ENCODE measurements around the gene MAN2A1. TPM values are rescaled to one million over a fixed set of nuclear protein-coding genes. Genes with fewer than 3 reads are reported as not detected.
A peak's percentile ranks its signal among the peaks of the same experiment; 100 is the strongest.

MAN2A1 gene
- total RNA-seq (2014; rRNA removed; shearing (Covaris generic)) (129 and 132 TPM in 2 replicates), polyA plus RNA-seq (2016; fragmentation: Nextera tagmentation; extraction: Ambion mirVana) (28.3 and 32.5 TPM in 2 replicates)
- long read RNA-seq, partial matches to known transcripts: 4 of 9 reads
- long read RNA-seq, other reads (novel, unspliced or antisense): 5 of 9 reads

GRCh38 chr5:109689740-109690241 is at the start of gene MAN2A1:
Gene MAN2A1 (plus strand): TSS chr5:109689927. CDS start chr5:109690418, 491 bp downstream.
- no peaks in the 10 kb centered on the region for H3K36me3 ChIP-seq (ENCODE audit: insufficient read depth)
- peak within 1 kb of the TSS; percentile 93 for H3K27ac ChIP-seq (ENCODE audit: low read depth)
- peak within 1 kb of the TSS; percentile 97 for H3K4me3 Mint-ChIP-seq
- peak within 1 kb of the TSS; percentile 99 for H3K27ac Mint-ChIP-seq
- peaks cover 49% of the 10 kb centered on the region for H3K79me2 ChIP-seq (replicated peaks; ENCODE audit: insufficient read depth)
- peak; percentile 58 for ATAC-seq
- H4K20me1 ChIP-seq (replicated peaks; ENCODE audit: insufficient read depth): peaks cover 25% of the 10 kb centered on the region
- H2AFZ ChIP-seq: peak within 1 kb of the TSS; percentile 88
- H3F3A ChIP-seq (replicated peaks; ENCODE audit: low read depth): no peaks in the 10 kb centered on the region
- H3K9me2 ChIP-seq (ENCODE audit: insufficient read depth): no peaks in the 10 kb centered on the region; the same call in 1 of the 2 replicates
- peaks cover 10% of the 10 kb centered on the region; the same call in 2 of the 3 replicates for H3K36me3 Mint-ChIP-seq (ENCODE audit: low read depth)
- TF ChIP-seq POLR2AphosphoS5 (IDR thresholded peaks at IDR 0.05; ENCODE audit: low read depth) (no peak), NANOG (IDR thresholded peaks at IDR 0.05; ENCODE audit: borderline replicate concordance) (no peak), REST (IDR thresholded peaks at IDR 0.05; ENCODE audit: unreplicated experiment) (peak; percentile 13), ETS1 (IDR thresholded peaks at IDR 0.05) (peak; percentile 7; the same call in 1 of the 2 replicates), ZNF114 (CRISPR knock-in tag; IDR thresholded peaks at IDR 0.05) (no peak)
- no peaks in the 10 kb centered on the region for H3K27me3 Mint-ChIP-seq (ENCODE audit: insufficient read depth, low read depth, poor library complexity)
- H3K4me2 ChIP-seq: peak within 1 kb of the TSS; percentile 95
- no peaks in the 10 kb centered on the region for H3K27me3 ChIP-seq (ENCODE audit: insufficient read depth)
- DNase-seq (ENCODE audit: low spot score): peak; percentile 60
- H3K4me3 ChIP-seq: peak within 1 kb of the TSS; percentile 82
- peaks cover 32% of the 10 kb centered on the region for H3K4me1 ChIP-seq (ENCODE audit: insufficient read depth)
- H3K4me1 Mint-ChIP-seq: peaks cover 38% of the 10 kb centered on the region
- H3K9me3 Mint-ChIP-seq: peaks cover 12% of the 10 kb centered on the region

GRCh38 chr5:109640976-109641375 is 48.8 kb upstream of the MAN2A1 start:
- ATAC-seq: no peak
- Mint-ChIP-seq H3K4me3 (no peak overlapping the region), H3K27ac (no peak overlapping the region)
- TF ChIP-seq JUNB (IDR thresholded peaks at IDR 0.05; ENCODE audit: unreplicated experiment) (no peak), STAT1 (IDR thresholded peaks at IDR 0.05; ENCODE audit: unreplicated experiment) (no peak), POLR2AphosphoS5 (IDR thresholded peaks at IDR 0.05; ENCODE audit: low read depth) (no peak), NANOG (IDR thresholded peaks at IDR 0.05; ENCODE audit: borderline replicate concordance) (no peak), ZNF331 (CRISPR knock-in tag; IDR thresholded peaks at IDR 0.05; ENCODE audit: low read depth) (no peak), EZH2 (IDR thresholded peaks at IDR 0.05; ENCODE audit: low read depth, unreplicated experiment) (no peak), REST (IDR thresholded peaks at IDR 0.05; ENCODE audit: unreplicated experiment) (no peak), ETS1 (IDR thresholded peaks at IDR 0.05) (no peak)

More at GRCh38 chr5:109640976-109641375, 48.8 kb upstream of the MAN2A1 start:
- Histone ChIP-seq H3K4me3 (no peak overlapping the region), H3K27me3 (ENCODE audit: insufficient read depth) (no peaks in the 10 kb centered on the region), H3K27ac (ENCODE audit: low read depth) (no peak overlapping the region), H3K4me1 (ENCODE audit: insufficient read depth) (peaks cover 20% of the 10 kb centered on the region), H3K36me3 (ENCODE audit: insufficient read depth) (no peaks in the 10 kb centered on the region), H3K9me2 (ENCODE audit: insufficient read depth) (peaks cover 23% of the 10 kb centered on the region), H3K4me2 (no peak overlapping the region), H4K20me1 (replicated peaks; ENCODE audit: insufficient read depth) (no peaks in the 10 kb centered on the region), H3K79me2 (replicated peaks; ENCODE audit: insufficient read depth) (no peaks in the 10 kb centered on the region), H3F3A (replicated peaks; ENCODE audit: low read depth) (no peaks in the 10 kb centered on the region), H2AFZ (peak overlapping the region; percentile 57; the same call in 1 of the 2 replicates)
- Mint-ChIP-seq H3K27me3 (ENCODE audit: insufficient read depth, low read depth, poor library complexity) (no peaks in the 10 kb centered on the region), H3K4me1 (peaks cover 35% of the 10 kb centered on the region), H3K36me3 (ENCODE audit: low read depth) (peaks cover 14% of the 10 kb centered on the region), H3K9me3 (peaks cover 15% of the 10 kb centered on the region)
- DNase-seq (ENCODE audit: low spot score): no peak
